Stimulated activated CD4-positive, alpha-beta T cell treated with anti-CD3 and anti-CD28 coated beads, TNF-alpha, amount 100 ng/mL, for 4 hours (primary cell): ENCODE data around the gene INSR.
"Not testable (repeated sequence)": the region's sequence is repeated elsewhere in the genome, so short reads cannot be mapped to it uniquely, and the experiment has no call there.

Experiments
- DNase-seq, 3 experiments: peaks; one replicate each; pipeline ENCODE4 v3.0.0-alpha.2; 2020; ENCODE audit warnings: low read depth in 3 of 3

INSR gene

GRCh38 chr19:7224209-7224686, 70.0 kb downstream of the INSR start:
- DNase-seq: no peak

- no peak for DNase-seq
Observed at GRCh38 chr19:7223429-7223828, 70.8 kb downstream of the INSR start.

- DNase-seq: no peak
Observed at GRCh38 chr19:7219056-7219455, 75.2 kb downstream of the INSR start.

GRCh38 chr19:7217861-7218260, 76.4 kb downstream of the INSR start:
- DNase-seq: no peak

- peak in 1 of 3 experiments; percentile 4 for DNase-seq
Observed at GRCh38 chr19:7216373-7216902, 77.8 kb downstream of the INSR start.

GRCh38 chr19:7215176-7215575, 79.0 kb downstream of the INSR start:
- no peak for DNase-seq

- no peak for DNase-seq
Observed at GRCh38 chr19:7214324-7215089, 79.7 kb downstream of the INSR start.

GRCh38 chr19:7213628-7214323, 80.4 kb downstream of the INSR start:
- DNase-seq: no peak

- DNase-seq: no peak
Observed at GRCh38 chr19:7211191-7211951, 82.8 kb downstream of the INSR start.

GRCh38 chr19:7210359-7210758, 83.9 kb downstream of the INSR start:
- no peak for DNase-seq

- not testable (repeated sequence) for DNase-seq
Observed at GRCh38 chr19:7209597-7210325, 84.5 kb downstream of the INSR start.

GRCh38 chr19:7209036-7209435, 85.2 kb downstream of the INSR start:
- DNase-seq: not testable (repeated sequence)

GRCh38 chr19:7203332-7203731, 90.9 kb downstream of the INSR start:
- DNase-seq: no peak

GRCh38 chr19:7202888-7203287, 91.3 kb downstream of the INSR start:
- DNase-seq: no peak

- no peak for DNase-seq
Observed at GRCh38 chr19:7200736-7201135, 93.5 kb downstream of the INSR start.

GRCh38 chr19:7199613-7200533, 94.3 kb downstream of the INSR start:
- DNase-seq: no peak

GRCh38 chr19:7197760-7198696, 96.2 kb downstream of the INSR start:
- DNase-seq: peak; percentile 75 to 81 (median 77)

GRCh38 chr19:7197119-7197759, 97.0 kb downstream of the INSR start:
- peak; percentile 70 to 85 (median 85) for DNase-seq

- DNase-seq: no peak
Observed at GRCh38 chr19:7196763-7197118, 97.5 kb downstream of the INSR start.
